Left colon (tissue), 2 donors: ENCODE measurements around the gene METRN. TPM values are rescaled to one million over a fixed set of nuclear protein-coding genes. Genes with fewer than 3 reads are reported as not detected.

Source experiments
- ATAC-seq: fragments of 200-7000 bp; cut with Tn5 transposase; one replicate; pipeline ENCODE4 v1.9.1; 2020; ENCODE audit warnings: mild to moderate bottlenecking, moderate library complexity
- DNase-seq, 2 donors: peaks; one replicate each; pipeline ENCODE4 v3.0.0-alpha.2; 2020
- intact Hi-C, 2 donors: fragments of 100-400 bp; cut with DNase I in 1 of 2; cut with micrococcal nuclease in 1 of 2; formaldehyde crosslinking; loops; one replicate each; pipeline versions ENCODE4 v1.11.2 to v1.14.0; 2022; cut with DNase I, micrococcal nuclease
- long read RNA-seq: library from polyadenylated mRNA; unstranded; transcript quantifications from one replicate; pipeline ENCODE4 v2.0.0, GENCODE V29; 2021
- total RNA-seq, 2 donors: library from RNA; stranded (reverse); fragmentation: NEBNext Ultra II Directional; extraction: Animal tissue kit (Norgen Biotek cat#: 25700); gene quantifications; one replicate each; pipeline ENCODE4 v1.2.1, GENCODE V29; 2021
- donor health status: DM: no; HTN: no; CAD: no.
- donor health status: DM: yes; HTN: yes; CAD: no.

Gene METRN
- 10 to 100 TPM; 21.7 to 37.8 TPM for total RNA-seq
- long read RNA-seq, transcript METRN-204 (4 exons, 3,325 nt), result major isoform, 13 of 41 reads
- long read RNA-seq, transcript METRN-201 (3 exons, 915 nt), result minor isoform, 6 of 41 reads
- long read RNA-seq, partial matches to known transcripts, result 4 of 41 reads
- long read RNA-seq, other reads (novel, unspliced or antisense), result 17 of 41 reads

DNA sequence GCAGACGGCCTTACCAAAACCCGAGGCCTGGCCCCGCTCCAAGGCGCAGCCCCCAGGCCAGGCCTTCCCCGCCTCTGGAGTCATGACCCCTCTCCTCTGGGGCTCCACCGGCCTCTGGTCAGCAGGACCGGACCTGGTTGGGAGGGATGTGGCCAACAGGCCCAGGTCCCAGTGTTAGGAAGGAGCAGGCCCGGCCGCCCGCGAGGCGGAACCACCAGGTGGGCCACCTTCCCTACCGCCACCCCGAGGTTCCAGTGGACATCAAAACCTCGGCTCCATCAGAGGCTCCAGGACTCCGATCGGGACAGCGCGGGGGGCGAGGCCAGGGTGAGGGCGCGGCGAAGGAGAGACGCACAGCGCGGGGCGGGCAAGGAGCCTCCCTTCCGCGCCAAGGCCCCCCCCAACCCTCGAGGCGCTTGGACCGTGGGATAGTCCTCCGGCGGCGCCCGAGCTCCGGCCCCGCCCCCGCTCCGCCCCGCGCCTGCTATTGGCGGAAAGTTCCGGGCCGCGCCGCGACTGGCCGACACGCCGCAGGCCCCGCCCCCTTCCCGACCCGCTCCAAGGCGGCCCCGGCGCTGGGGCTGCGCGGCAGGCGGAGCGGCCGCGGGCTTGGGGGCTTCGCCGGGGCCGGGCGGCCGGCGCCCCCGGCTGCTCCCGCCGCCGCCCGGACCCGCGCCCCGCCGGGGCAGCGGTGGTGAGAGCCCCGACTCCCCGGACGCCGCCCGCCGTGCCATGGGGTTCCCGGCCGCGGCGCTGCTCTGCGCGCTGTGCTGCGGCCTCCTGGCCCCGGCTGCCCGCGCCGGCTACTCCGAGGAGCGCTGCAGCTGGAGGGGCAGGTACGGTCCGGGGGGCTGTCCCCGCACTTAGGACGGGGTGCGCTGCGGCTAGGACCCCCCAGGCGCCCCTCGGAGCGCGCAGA lies at the start of gene METRN:
TSS of gene METRN (plus strand) at position 561 of the 919 bp plus-strand sequence. CDS start at position 733, 172 bp downstream.
- ATAC-seq, result peak; percentile 70
- DNase-seq, result peak; percentile 85 to 97
- intact Hi-C loops, result no loop called here

DNA sequence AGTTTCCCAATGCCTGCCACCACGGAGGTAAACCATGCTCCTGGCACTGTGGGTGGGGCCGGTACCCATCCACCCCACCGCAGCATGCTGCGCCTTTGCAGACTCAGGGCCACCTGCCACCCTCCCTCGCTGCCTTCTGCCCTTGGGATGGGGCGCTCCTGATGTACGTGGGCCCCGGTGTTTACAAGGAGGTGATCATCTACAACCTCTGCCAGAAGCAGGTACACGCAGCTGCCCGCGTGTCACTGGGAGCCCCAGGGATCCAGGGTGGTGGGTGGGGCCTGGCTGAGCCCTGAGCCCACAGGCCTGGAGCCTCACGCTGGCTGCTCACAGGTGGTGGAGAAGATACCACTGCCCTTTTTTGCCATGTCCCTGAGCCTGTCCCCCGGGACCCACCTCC lies 48.3 kb upstream of the METRN start:
- DNase-seq (no peak), ATAC-seq (no peak)
- intact Hi-C loops, result no loop called here

DNA sequence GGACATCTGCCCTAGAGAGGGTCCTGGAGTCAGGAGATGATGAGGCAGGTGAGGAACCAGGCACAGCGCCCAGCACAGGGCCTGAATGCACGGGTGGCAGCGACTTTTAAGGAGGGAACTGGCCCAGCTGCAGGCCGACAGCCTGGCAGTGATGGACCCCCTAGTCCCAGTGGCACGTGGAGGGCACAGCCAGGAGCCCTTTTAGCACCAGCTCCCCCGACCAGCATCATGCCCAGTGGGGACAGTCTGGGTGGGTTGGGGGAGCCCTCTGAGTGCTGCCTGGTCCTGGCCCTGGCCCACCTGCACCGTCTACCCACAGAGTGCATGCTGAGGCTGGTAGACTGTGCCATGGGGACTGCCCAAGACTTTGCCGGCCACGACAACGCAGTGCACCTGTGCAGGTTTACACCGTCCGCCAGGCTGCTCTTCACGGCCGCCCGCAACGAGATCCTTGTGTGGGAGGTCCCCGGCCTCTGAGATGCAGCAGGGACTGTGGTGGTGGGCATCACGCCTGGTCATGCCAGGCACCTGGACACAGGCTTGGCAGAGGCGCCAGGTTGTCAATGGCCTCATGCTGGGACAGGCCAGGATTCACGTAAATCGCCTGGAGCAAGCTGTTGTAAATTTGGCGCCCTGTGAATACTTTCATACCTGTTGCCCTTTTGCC lies 47.7 kb upstream of the METRN start:
- no peak for ATAC-seq
- intact Hi-C loops, result no loop called here
- no peak for DNase-seq

DNA sequence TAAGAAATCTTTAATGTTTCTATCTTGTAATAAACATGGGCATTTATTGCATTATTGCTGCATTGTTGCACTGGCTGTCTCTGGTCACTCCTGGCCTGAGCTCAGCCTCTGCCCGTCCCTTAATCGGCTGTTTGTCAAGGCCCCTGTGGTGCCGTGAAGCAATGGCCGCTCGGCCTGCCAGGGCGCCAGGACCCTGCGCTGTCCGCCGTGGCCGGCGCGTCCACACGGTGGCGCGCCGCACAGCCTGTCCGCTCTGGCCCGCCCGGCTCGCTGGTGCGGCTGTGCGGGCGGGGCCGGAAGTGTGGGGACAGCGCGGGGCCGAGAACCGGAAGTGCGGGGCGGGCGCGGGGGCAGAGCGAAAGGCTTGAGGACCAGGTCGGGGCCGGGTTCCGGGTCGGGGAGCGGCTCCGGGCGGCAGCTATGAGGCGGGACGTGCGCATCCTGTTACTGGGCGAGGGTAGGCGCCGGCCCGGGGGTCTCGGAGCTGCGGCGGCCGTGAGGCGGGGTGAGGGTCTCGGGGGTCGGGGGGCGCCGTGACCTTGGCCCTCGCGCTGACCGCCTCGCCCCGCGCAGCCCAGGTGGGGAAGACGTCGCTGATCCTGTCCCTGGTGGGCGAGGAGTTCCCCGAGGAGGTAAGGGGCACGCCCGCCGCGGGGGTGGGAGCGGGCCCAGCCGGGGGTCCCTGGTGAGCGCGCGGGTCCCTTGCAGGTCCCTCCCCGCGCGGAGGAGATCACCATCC lies 47.0 kb upstream of the METRN start, which contains the start of gene RHOT2:
TSS of gene RHOT2 (plus strand) at position 353 of the 739 bp plus-strand sequence. CDS start at position 421, 68 bp downstream.
- DNase-seq (peak; percentile 90 to 96), ATAC-seq (peak; percentile 92)
- intact Hi-C loops, result no loop called here

DNA sequence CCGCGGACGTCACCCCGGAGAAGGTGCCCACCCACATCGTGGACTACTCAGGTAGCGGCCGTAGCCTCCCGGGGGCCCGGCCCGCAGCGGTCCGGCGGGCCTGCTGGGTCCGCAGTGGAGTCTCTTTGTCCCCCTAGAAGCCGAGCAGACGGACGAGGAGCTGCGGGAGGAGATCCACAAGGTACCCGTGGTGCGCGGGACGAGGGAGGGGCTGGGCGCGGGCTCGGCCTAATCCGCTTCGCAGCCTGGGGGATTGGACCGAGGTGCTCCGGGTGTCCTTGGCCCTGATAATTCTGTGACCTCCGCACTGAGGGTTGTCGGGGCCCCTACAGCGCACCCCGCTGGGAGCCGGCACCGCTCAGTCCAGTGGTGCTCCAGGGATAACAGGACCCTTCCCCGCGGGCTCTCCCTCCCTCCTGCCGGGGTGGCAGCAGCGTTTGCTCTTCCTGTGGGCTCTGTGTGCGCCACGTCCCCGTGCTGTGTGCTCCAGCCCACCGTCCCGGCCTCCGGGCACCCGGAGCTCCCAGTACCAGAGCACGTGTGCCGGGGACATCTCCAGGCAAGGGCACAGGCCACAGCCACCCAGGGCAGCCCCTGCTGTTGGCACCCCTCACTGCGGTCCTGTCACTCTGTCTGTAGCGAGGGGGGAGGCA lies 46.3 kb upstream of the METRN start:
- DNase-seq (no peak), ATAC-seq (peak; percentile 30)
- intact Hi-C loops, result no loop called here

DNA sequence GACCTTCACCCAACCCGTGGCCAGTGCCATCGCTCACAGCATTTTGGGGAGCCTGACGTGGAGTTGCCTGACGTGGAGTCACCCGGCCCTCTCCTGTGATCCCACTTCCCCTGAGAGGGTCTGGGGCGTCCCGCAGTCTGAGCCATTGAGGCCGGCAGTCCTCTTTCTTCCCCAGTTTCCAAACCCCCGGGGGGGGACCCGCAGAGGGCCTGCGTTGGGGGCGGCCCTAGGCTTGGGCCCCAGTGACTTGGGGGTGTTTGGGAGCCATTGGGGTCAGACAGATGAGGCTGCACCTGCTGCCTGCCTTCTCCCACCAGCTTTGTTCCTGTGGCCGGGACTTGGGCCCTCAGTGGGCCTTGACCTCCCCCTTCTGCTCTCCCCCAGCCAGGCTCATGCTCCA lies 45.3 kb upstream of the METRN start:
- ATAC-seq, result no peak
- no peak for DNase-seq
- intact Hi-C loops, result no loop called here

DNA sequence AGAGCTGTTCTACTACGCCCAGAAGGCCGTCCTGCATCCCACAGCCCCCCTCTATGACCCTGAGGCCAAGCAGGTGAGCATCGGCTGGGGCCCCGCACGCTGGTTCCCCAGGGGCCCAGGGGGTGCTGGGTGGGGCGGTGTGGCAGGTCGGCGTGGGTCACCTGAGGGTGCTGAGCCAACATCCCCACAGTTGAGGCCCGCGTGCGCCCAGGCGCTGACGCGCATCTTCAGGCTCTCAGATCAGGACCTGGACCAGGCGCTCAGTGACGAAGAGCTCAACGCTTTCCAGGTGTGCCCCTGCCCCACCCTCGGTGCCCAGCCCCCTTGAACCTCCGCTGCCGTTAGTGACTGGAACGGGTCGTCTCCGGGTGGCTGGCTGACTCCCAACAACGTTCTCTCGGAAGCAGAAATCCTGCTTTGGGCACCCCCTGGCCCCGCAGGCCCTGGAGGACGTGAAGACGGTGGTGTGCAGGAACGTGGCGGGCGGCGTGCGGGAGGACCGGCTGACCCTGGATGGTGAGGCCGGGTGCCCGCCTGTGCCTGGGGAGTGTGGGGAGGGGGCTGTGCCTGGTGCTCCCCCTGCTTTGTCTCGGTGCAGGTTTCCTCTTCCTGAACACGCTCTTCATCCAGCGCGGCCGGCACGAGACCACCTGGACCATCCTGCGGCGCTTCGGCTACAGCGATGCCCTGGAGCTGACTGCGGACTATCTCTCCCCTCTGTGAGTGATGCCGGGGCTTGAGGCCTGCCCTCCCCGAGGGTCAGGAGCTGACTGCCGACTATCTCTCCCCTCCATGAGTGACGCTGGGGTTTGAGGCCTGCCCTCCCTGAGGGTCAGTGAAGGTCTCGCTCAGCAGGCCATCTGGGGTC lies 44.2 kb upstream of the METRN start:
- intact Hi-C loops, result no loop called here

DNA sequence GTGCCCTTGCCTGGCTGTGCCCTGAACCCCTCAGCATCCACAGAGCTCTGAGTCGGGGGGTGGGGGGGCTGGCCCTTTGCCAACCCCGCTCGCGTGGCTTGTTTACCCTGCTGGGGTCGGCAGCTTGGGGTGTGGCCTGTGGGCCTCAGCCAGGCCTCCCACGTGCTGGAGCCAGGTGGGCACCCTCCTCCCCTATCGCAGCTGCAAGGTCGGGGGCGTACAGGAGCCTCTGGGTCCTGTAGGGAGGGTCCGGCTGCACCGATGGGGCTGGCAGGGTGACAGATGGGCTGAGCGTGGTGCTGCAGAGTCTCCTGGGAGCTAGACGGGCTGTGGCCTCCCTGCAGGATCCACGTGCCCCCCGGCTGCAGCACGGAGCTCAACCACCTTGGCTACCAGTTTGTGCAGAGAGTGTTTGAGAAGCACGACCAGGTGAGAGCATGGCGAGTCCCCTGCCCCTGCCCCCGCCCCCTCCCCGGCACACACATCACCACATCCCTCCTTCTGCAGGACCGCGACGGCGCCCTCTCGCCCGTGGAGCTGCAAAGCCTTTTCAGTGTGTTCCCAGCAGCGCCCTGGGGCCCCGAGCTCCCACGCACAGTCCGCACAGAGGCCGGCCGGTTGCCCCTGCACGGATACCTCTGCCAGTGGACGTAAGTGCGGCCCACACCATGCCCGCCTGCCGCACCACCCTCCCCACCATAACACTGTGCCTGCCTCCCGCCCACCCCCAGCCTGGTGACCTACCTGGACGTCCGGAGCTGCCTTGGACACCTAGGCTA lies 43.4 kb upstream of the METRN start:
- ATAC-seq (no peak), DNase-seq (no peak)
- intact Hi-C loops, result no loop called here

More for the DNA sequence above, 44.2 kb upstream of the METRN start:
- no peak for DNase-seq
- no peak for ATAC-seq

DNA sequence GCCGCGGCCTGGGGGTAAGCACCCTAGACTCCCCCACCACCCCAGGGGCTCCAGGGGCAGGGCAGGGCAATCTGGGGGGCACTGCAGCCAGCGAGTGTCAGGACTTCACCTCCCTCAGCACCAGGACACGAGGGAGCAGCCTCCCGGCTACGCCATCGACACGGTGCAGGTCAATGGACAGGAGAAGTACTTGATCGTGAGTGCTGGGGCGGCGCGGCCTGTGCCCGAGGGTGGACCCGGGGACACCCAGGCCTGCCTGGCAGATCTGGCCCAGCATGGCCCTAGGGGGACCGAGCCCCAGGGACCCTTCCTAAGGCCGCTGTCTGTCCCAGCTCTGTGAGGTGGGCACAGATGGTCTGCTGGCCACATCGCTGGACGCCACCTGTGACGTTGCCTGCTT lies 42.5 kb upstream of the METRN start:
- intact Hi-C loops, result no loop called here
- DNase-seq (no peak), ATAC-seq (no peak)

DNA sequence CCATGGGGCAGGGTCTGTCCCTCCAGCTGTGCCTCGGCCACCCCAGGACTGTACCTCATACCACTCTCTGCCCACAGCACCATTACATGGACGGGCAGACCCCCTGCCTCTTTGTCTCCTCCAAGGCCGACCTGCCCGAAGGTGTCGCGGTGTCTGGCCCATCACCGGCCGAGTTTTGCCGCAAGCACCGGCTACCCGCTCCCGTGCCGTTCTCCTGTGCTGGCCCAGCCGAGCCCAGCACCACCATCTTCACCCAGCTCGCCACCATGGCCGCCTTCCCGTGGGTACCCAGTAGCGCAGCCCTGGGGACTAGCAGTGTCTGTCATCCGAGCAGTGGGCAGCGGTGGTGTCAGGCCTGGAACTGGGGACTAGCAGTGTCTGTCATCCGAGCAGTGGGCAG lies 42.1 kb upstream of the METRN start:
- intact Hi-C loops, result no loop called here
- ATAC-seq, result no peak

DNA sequence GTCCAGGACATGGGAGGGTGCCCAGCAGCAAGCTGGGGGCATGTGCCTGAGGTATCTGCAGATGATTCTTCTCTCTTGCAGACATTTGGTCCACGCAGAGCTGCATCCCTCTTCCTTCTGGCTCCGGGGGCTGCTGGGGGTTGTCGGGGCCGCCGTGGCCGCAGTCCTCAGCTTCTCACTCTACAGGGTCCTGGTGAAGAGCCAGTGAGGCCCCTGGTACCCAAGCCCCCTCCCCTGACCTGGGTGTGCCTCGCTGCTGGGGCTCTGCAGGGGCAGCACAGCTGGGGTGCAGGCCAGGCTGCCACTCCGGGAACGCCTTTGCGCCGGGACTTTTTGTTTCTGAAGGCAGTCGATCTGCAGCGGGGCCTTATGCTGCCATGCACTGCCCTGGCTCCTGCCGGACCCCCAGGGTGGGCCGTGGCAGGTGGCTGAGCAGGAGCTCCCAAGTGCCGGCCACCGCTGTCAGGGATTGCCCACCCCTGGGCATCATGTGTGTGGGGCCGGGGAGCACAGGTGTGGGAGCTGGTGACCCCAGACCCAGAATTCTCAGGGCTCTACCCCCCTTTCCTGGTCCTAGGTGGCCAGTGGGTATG lies 41.4 kb upstream of the METRN start:
- intact Hi-C loops, result no loop called here
- no peak for DNase-seq
- no peak for ATAC-seq

More for the DNA sequence above, 42.1 kb upstream of the METRN start:
- no peak for DNase-seq

DNA sequence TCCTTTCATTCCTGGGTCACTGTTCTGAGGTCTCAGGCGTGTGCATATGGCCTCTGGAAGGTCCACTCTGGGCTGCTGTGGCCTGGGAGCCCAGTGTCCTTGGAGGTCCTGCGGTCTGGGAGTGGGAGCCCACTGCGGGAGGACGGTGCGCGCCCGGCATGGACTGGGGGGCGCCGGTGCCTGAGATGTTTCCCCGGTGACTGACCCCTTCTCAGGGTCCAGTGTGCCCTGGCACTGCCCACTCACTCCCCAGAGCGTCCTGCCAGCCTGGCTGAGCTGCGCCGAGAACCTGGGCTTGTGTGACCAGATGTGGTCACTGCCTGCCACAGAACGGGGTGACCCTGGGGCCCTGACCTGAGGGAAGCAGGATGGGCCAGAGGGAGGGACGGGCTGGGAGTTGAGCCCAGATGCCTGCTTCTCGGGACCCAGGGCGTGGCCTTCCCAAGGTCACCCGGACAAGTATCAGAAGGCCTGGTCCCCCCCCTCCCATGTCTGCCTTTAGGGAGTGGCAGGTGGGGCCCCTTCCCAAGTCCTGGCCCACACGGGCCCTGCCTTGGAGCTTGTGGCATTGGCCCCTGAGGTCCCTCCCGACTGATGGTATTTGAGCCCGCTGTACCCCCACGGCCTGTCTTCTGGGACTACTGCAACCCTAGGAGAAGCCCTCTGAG lies 40.6 kb upstream of the METRN start:
- intact Hi-C loops, result no loop called here

DNA sequence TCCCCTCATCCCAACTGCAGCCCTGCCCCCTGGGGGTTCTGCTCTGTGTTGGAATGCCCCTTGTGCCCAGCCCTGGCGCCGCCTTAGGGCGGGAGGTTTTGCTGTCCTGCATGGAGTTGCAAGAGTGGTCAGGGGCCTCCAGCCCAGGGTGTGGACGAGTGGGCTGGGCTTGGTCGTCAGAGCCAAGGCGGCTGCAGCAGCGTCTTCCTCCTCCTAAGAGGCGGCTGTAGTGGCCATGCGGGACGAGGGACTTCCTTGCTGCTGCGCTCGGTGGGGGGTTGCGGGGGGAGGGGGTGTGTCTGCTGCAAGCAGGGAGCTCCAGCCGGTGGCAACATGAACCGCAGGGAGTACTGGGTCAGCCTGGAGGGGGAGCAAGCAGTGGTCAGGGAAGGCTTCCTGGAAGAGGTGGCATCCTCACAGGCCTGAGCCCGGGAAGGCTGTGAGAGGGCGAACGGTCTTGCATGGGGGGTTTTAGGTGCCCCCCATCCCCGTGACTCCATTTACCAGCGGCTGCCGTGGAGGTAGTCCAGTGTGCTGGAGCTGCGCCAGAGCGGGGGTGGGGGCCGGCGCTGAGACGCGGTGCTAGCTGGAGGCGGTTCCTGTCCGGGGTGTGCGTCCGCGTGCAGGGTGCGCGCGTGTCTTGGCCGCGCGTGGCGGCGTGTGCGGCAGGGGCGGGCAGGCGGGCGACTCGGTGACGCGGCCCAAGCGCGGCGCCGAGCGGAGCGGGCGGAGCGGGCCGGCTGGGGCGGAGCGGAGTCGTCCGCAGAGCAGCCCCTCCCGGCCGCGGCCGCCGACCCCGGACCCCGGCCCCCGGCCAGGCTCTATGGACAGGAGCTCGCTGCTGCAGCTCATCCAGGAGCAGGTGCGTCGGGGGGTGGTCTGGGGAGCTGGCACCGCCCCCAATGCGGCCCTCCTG lies 39.7 kb upstream of the METRN start, which contains the start of gene RHBDL1:
TSS of gene RHBDL1 (plus strand) at position 704 of the 916 bp plus-strand sequence. CDS start at position 824, 120 bp downstream.
- DNase-seq (peak in 1 of 2 donors; percentile 63), ATAC-seq (peak; percentile 13)
- intact Hi-C loops, result no loop called here

More for the DNA sequence above, 40.6 kb upstream of the METRN start:
- DNase-seq (no peak), ATAC-seq (no peak)

DNA sequence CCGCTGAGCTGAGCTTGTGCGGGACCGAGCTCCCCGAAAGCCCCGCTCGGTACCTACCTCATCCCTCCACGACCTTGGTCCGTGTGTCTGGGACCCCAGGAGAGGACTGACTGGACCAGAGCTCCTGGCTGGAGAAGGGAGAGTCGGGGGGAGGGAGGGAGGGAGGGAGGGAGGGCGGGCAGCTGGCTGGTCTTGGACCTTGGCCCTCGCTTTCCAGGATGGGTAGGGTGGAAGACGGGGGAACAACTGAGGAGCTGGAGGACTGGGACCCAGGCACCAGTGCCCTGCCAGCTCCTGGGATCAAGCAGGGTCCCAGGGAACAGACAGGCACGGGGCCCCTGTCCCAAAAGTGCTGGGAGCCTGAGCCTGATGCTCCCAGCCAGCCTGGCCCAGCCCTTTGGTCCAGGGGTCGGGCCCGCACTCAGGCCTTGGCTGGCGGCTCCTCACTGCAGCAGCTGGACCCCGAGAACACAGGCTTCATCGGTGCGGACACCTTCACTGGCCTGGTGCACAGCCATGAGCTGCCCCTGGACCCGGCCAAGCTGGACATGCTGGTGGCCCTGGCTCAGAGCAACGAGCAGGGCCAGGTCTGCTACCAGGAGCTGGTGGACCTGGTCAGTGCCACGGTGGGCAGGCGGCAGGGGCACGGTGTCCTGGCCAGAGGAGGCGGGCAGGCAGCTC lies 38.9 kb upstream of the METRN start:
- ATAC-seq, result peak; percentile 17
- intact Hi-C loops, result no loop called here
- no peak for DNase-seq
